GM18909 (cell line): ENCODE measurements around the gene ISM1.
"Not testable (repeated sequence)": the region's sequence is repeated elsewhere in the genome, so short reads cannot be mapped to it uniquely, and the experiment has no call there.

Source experiments
- ATAC-seq: cut with Tn5 transposase; IDR thresholded peaks from one replicate; pipeline ENCODE4 v1.9.1; 2021; ENCODE audit warnings: mild to moderate bottlenecking; ENCODE audit not compliant: unreplicated experiment, poor library complexity

The ISM1 gene

GRCh38 chr20:13220194-13220903, 725 bp upstream of the ISM1 start:
- peak; percentile 9 for ATAC-seq

GRCh38 chr20:13221313-13221672, 219 bp downstream of the ISM1 start:
- ATAC-seq, result peak; percentile 31

DNA sequence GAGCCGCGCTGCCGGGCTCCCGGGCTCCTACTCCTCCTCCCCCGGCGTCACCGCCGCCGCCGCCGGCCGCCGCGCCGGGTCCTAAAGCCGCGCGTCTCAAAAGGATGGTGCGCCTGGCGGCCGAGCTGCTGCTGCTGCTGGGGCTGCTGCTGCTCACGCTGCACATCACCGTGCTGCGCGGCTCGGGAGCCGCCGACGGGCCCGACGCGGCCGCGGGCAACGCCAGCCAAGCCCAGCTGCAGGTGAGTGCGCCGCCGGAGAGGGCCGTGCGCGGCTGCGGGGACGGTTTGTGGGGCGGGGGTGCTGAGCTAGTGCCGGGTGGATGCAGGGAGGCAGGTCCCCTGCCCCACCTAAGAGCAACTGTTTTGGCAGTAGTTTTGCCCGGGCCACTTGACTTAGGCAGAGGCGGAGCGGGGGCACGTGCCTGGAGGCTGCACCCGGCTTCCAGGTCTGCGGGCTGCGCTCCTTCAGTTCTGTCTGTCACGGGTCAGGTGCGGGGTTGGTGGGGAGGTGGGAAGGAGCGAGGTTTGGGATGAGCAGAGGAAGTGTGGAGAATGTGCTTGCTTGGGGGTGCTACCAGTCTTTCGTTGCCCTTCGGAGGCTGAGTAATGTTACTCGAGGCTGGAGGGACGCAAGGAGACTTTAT, 722 bp downstream of the ISM1 start:
- ATAC-seq, result peak; percentile 92

GRCh38 chr20:13222319-13222716, 1.2 kb downstream of the ISM1 start:
- ATAC-seq, result no peak

GRCh38 chr20:13223736-13224520, 2.9 kb downstream of the ISM1 start:
- no peak for ATAC-seq

- no peak for ATAC-seq
These were observed 5.3 kb downstream of the ISM1 start for GRCh38 chr20:13226367-13226766.

- no peak for ATAC-seq
These were observed 7.7 kb downstream of the ISM1 start for GRCh38 chr20:13228771-13229170.

- ATAC-seq, result peak; percentile 79
These were observed 8.5 kb downstream of the ISM1 start for GRCh38 chr20:13229538-13229937.

DNA sequence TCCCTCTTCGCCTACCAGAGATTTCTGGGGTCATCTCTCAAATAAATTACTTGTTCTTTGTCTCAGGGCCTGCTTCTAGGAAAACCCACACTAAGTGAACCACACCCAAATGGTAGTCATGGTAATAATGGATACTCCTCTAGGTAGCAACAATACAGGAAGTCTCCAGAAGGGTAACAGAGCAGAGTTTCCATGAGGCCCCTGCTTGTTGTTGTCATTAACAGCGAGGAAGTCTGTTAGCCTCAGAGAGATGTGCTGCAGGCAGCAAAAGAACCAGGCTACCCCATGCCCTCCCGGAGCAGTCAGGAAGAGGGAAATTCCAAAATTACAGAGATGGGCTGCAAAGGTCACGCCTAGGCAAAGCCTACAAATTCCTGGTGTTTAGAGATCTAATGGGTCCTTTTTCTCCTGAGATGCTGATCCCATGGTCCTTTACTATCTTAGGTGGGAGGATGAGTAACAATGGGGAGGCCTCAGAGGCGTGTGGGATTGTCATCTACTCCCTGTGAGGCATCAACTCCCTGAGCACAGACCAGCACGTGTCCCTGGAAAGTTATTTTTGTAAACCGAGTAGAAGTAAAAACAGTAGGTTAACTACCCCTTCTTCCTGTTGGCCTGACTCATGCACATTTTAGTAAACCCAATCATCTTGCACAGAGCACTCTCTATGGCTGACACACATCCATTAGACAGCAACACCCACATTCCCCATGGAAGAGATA, 10.1 kb downstream of the ISM1 start:
- ATAC-seq, result no peak

GRCh38 chr20:13232999-13233398, 11.9 kb downstream of the ISM1 start:
- no peak for ATAC-seq

DNA sequence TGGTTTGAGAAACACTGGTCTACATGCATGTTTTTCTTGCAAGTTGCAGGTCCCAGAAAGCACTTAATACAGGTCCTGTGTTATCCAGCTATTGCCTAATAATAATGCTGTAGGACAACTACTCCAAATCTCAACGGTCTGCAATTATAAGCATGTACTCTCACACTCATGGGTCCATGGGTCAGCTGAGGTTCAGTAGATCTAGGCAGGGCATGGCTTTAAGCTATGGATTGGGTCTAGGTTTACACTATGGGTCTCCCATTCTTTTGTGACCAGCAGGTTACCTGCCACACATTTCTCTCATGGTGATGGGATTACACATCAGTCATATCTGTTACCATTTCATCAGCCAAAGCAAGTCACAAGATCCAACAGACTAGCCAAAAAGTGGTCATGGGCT, 13.9 kb downstream of the ISM1 start:
- no peak for ATAC-seq

- ATAC-seq, result not testable (repeated sequence)
These were observed 15.3 kb downstream of the ISM1 start for GRCh38 chr20:13236360-13236759.

- no peak for ATAC-seq
These were observed 16.1 kb downstream of the ISM1 start for GRCh38 chr20:13236990-13237720.

- ATAC-seq, result no peak
These were observed 17.1 kb downstream of the ISM1 start for GRCh38 chr20:13238001-13238653.

DNA sequence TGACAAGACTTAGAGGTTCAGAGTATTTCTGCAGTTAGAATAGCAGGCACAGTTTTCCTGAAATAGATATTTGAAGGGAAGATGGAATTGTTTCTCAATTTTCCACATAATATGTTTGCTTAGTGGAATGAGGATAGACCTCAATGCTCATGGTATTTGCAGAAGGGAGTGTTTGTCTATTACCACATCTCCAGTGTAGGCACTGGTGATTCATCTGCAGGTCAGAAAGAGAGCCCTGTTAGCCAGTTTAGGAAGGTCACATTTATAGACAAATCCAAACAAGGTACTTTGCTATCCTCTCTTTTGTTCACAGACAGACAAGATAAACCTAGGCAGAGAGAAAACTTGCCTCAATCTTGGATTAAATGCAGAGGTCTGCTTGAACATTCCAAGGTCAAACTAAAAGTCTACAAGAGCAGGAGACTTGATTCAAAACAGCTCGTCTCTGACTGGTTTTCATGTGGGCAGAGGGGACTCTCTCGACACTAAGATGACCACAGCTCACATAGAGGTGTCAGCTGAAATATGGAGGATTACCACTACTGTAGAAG, 22.8 kb downstream of the ISM1 start:
- ATAC-seq, result no peak

DNA sequence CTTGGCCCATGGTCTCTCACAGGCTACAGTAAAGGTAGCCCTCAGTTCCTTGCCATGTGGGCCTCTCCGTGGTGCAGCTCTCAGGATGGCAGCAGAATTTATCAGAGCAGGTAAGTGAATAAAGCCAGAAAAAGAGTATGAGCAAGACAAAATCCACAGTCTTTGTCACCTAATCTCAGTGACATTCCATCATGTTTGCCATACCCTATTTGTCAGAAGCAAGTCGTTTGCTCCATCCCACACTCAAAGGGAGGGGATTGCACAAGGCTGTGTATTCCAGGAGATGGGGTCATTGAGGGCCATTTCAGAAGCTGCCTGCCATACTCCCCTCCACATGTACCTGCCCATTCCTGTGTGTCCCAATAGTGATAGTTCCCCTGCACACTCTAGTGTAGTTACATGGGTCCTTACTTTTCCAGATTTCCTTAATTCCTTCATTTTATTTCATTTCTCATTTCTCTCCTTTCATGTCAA, 24.2 kb downstream of the ISM1 start:
- ATAC-seq, result no peak

DNA sequence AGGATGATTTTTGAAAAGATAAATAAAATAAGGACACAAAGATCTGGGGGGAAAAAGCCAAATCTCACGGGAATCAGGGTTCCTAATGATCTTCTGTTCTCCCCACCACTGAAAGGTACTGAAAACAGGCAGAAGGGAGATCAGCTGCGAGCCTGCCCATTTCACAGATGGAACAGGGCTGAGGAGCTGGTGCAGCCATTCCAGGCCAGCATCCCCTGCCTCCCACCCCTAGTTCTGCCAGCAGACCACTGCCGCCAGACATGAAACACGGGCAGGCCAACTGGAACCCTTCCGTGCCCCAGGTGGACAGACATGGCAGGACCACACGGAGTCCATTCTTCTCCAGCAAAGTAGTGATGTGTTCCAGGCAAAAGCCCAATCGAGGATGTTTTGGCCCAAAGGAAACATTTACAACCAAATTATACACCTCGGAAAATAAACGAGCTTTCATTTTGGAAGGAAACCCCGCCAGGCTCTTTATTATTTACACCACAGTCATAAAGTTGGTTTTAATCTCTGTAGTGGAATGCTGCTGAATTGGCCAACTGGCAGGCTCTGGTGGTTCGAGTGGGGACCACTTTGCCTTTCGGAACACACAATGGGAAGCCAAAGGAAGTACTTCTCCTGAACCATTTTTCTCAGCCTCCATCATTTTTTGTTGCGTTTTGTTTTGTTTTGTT, 28.2 kb downstream of the ISM1 start:
- no peak for ATAC-seq

DNA sequence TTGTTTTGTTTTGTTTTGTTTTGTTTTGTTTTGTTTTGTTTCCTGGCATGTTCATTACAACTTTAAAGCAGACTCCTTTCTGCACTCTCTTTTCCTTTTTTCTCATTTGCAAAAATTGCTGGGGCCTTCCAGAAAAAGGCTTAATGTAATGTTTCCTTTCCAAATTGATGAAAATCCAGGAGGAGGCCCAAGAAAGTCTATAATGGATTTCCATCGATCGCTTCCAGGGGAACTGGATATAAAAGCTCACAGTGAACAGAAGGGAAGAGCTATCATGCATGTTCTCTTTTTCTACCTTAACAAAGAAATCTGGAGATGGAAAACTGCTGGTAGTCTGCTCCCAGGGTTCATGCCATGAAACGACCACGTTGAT, 28.7 kb downstream of the ISM1 start:
- no peak for ATAC-seq

DNA sequence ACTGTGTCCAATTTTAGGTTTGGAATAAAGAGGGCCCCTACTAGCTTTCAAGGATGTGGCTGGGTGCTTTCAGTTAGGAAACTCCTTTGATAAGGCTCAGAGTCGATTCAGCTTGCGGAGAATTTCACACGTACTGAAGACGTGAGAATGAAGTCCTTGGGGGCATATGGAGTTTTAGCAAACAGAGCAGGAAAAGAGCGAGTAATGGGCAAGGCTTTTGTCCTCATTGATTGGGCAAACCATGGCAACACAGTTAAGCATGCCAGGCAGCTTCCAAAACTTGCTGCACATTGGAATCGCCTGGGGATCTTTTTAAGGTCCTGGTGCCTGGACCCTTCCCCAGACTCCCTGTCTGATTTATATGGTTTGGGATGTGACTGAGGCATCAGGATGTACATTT, 29.2 kb downstream of the ISM1 start:
- ATAC-seq, result no peak
